GM12878 (cell line): ENCODE measurements around the gene HHAT. TPM values are rescaled to one million over a fixed set of nuclear protein-coding genes. Genes with fewer than 3 reads are reported as not detected.

Experiments used
- ATAC-seq: fragments of 200-7000 bp; cut with Tn5 transposase; 3 replicates; pipeline ENCODE4 v1.9.1; 2020; ENCODE audit warnings: mild to moderate bottlenecking, moderate library complexity
- BruUV-seq: library from RNA; stranded (reverse); fragments of 400-500 nt; replicated peaks from 2 replicates; lab custom pipeline; 2021; lab: Mats Ljungman, UMichigan
- CTCF ChIA-PET: fragments of 300-600 bp; sonication (Branson Sonifier 250); formaldehyde crosslinking; extraction: SDS; loops from one replicate; lab custom pipeline; 2021; ENCODE audit warnings: inconsistent platforms; lab: Yijun Ruan, JAX
- POLR2A ChIA-PET: fragments of 350-600 bp; formaldehyde crosslinking; extraction: SDS; loops from one replicate; lab custom pipeline; 2021; ENCODE audit warnings: inconsistent platforms; lab: Charles Lee
- RAD21 ChIA-PET: fragments of 300-600 bp; sonication (Branson Sonifier 250); formaldehyde crosslinking; loops from one replicate; lab custom pipeline; 2023; ENCODE audit warnings: antibody characterized with exemption; ENCODE audit not compliant: unreplicated experiment; lab: Charles Lee
- SMC1A ChIA-PET: fragments of 300-600 bp; sonication (Branson Sonifier 250); formaldehyde crosslinking; loops from one replicate; lab custom pipeline; 2023; ENCODE audit not compliant: unreplicated experiment, uncharacterized antibody; lab: Charles Lee
- DNase-seq: peaks from one replicate; pipeline ENCODE4 v3.0.0-alpha.2; 2011; ENCODE audit warnings: low read depth, low spot score
- FAIRE-seq: peaks from 3 replicates; lab custom pipeline; 2011; peaks lifted over from hg19 to GRCh38; lab: Jason Lieb, UNC
- H2AFZ ChIP-seq: 2 replicates; pipeline ENCODE4 v1.6.0; 2011; ENCODE audit warnings: low read depth, low read length, control low read depth; ENCODE audit not compliant: control insufficient read depth
- H3K27ac ChIP-seq: 2 replicates; pipeline ENCODE4 v1.5.1; 2011; ENCODE audit warnings: control low read depth; ENCODE audit not compliant: control insufficient read depth, insufficient read depth
- H3K27me3 ChIP-seq, 2 experiments: replicated peaks in 1 of 2; 2 replicates each; pipeline versions ENCODE4 v1.6.0 to v1.6.1; 2011; ENCODE audit warnings: low read length in 1 of 2; ENCODE audit not compliant: control insufficient read depth in 2 of 2, insufficient read depth in 2 of 2
- H3K36me3 ChIP-seq, 2 experiments: 2 replicates each; pipeline ENCODE4 v1.5.1; 2011; ENCODE audit warnings: low read length in 1 of 2; ENCODE audit not compliant: control insufficient read depth in 2 of 2, insufficient read depth in 2 of 2
- H3K4me1 ChIP-seq: 2 replicates; pipeline ENCODE4 v1.6.1; 2011; ENCODE audit warnings: mild to moderate bottlenecking, low read length, moderate library complexity, mixed read lengths; ENCODE audit not compliant: control insufficient read depth, insufficient read depth
- H3K4me2 ChIP-seq: 2 replicates; pipeline ENCODE4 v1.6.0; 2011; ENCODE audit warnings: control low read depth; ENCODE audit not compliant: control insufficient read depth, insufficient read depth
- H3K4me3 ChIP-seq: fragments of 200-600 bp; sonication (generic); 2 replicates; pipeline ENCODE4 v1.5.1; 2016
- H3K79me2 ChIP-seq: 2 replicates; pipeline ENCODE4 v1.6.0; 2011; ENCODE audit warnings: low read length; ENCODE audit not compliant: control insufficient read depth, insufficient read depth
- H3K9ac ChIP-seq: 2 replicates; pipeline ENCODE4 v1.8.0; 2011; ENCODE audit warnings: low read length, control low read depth, mixed read lengths; ENCODE audit not compliant: control insufficient read depth, insufficient read depth
- H3K9me3 ChIP-seq: replicated peaks from 3 replicates; pipeline ENCODE4 v1.5.1; 2011; ENCODE audit warnings: mild to moderate bottlenecking, low read length; ENCODE audit not compliant: control insufficient read depth, insufficient read depth
- H4K20me1 ChIP-seq: 2 replicates; pipeline ENCODE4 v1.6.0; 2011; ENCODE audit not compliant: control insufficient read depth, insufficient read depth
- CTCF ChIP-seq, 3 experiments: IDR thresholded peaks in 2 of 3; conservative IDR thresholded peaks in 1 of 3; 2 replicates each; pipeline ENCODE4 v1.5.1; 2011; ENCODE audit warnings: low read depth in 3 of 3, low read length in 3 of 3, mild to moderate bottlenecking in 3 of 3, control low read depth in 2 of 3, moderate library complexity in 2 of 3, inconsistent platforms in 1 of 3, mixed read lengths in 1 of 3; ENCODE audit not compliant: control insufficient read depth in 2 of 3, insufficient read depth in 1 of 3; ENCODE audit errors: extremely low read depth in 1 of 3
- POLR2AphosphoS5 ChIP-seq: IDR thresholded peaks from 2 replicates; pipeline ENCODE4 v1.6.1; 2011; ENCODE audit warnings: mild to moderate bottlenecking, low read length, inconsistent platforms
- RAD51 ChIP-seq: fragments of 450-650 bp; IDR thresholded peaks from 2 replicates; pipeline ENCODE4 v1.6.1; 2016; ENCODE audit warnings: moderate library complexity, mild to moderate bottlenecking, inconsistent platforms
- SIN3A ChIP-seq: IDR thresholded peaks from 2 replicates; pipeline ENCODE4 v1.6.1; 2012; ENCODE audit warnings: low read depth, low read length, improper control_type of control experiment
- SIX5 ChIP-seq: IDR thresholded peaks from 2 replicates; pipeline ENCODE4 v1.6.1; 2011; ENCODE audit warnings: mild to moderate bottlenecking, low read depth, low read length, moderate library complexity; ENCODE audit not compliant: severe bottlenecking
- ZSCAN29 ChIP-seq: fragments of 450-650 bp; IDR thresholded peaks from 2 replicates; pipeline ENCODE4 v1.6.1; 2017; ENCODE audit warnings: mild to moderate bottlenecking, moderate library complexity
- ZZZ3 ChIP-seq: IDR thresholded peaks from 2 replicates; pipeline ENCODE4 v1.6.1; 2011; ENCODE audit warnings: low read depth; ENCODE audit not compliant: control insufficient read depth, insufficient read length
- WGBS: methylation state at CpG from one replicate; pipeline ENCODE4 v1.1.6; 2016; ENCODE audit warnings: low lambda C conversion rate; ENCODE audit not compliant: insufficient replicate concordance, insufficient coverage; ENCODE audit errors: missing lambda C conversion rate; 5-methylcytosine and 5-hydroxymethylcytosine counted together
- in situ Hi-C: fragments of 300-500 bp; cut with MboI; formaldehyde crosslinking; loops from 9 replicates; pipeline ENCODE4 v1.14.3; 2018; ENCODE audit warnings: mixed read lengths
- intact Hi-C: fragments of 100-400 bp; cut with micrococcal nuclease; formaldehyde crosslinking; loops from one replicate; pipeline ENCODE4 v1.14.2; 2022; ENCODE audit not compliant: unreplicated experiment
- polyA plus RNA-seq, 11 experiments: library from polyadenylated mRNA; depleted of rRNA in 4 of 11; unstranded in 6 of 11; stranded (reverse) in 5 of 11; fragments of >200 nt; fragmentation: Nextera tagmentation in 4 of 11; fragmentation: Illumina TruSeq in 1 of 11; extraction: Ambion mirVana in 4 of 11; extraction: Trizol in 1 of 11; gene quantifications; 1 replicate in 1 of 11; 2 replicates in 10 of 11; pipeline versions ENCODE4 v1.2.1 to v1.2.3, GENCODE V29; 2011 to 2016; ENCODE audit warnings: inconsistent platforms in 2 of 11, missing spikeins in 2 of 11, low read depth in 1 of 11
- total RNA-seq, 4 experiments: library from RNA; depleted of rRNA in 3 of 4; stranded (reverse); fragments of >200 nt in 3 of 4; fragmentation: Illumina TruSeq in 1 of 4; extraction: Trizol in 1 of 4; gene quantifications; 2 replicates each; pipeline versions ENCODE4 v1.2.1 to v1.2.3, GENCODE V29; 2013 to 2021
- TF ChIP-seq, protein P1 (sequence below): fragments of 450-650 bp; IDR thresholded peaks from 2 replicates; pipeline ENCODE4 v1.6.1; 2018; ENCODE audit warnings: borderline replicate concordance, mild to moderate bottlenecking; ENCODE audit not compliant: partially characterized antibody
- TF ChIP-seq, protein P2 (sequence below): fragments of 450-650 bp; IDR thresholded peaks from 2 replicates; pipeline ENCODE4 v1.6.1; 2017; ENCODE audit warnings: low read depth, mild to moderate bottlenecking, moderate library complexity

Gene HHAT
- total and polyA plus RNA-seq, 10 of the 15 experiments (the other 5 are each of a cell fraction or from before 2014, with no cell fraction given) = 1.2 to 37.6 (median 2.6) TPM

- no peak overlapping the region for H3K4me3 ChIP-seq
- no peaks in the 10 kb centered on the region for H3K36me3 ChIP-seq
- SMC1A ChIA-PET = no interaction called here
- intact Hi-C loops = no loop called here
- no TSS peak for BruUV-seq
- POLR2A ChIA-PET = no interaction called here
- CTCF ChIA-PET = no interaction called here
- ATAC-seq (no peak), DNase-seq (no peak), FAIRE-seq (no peak)
- TF ChIP-seq ZZZ3 = no peak
- no peak for TF ChIP-seq POLR2AphosphoS5
- TF ChIP-seq, protein P1, sequence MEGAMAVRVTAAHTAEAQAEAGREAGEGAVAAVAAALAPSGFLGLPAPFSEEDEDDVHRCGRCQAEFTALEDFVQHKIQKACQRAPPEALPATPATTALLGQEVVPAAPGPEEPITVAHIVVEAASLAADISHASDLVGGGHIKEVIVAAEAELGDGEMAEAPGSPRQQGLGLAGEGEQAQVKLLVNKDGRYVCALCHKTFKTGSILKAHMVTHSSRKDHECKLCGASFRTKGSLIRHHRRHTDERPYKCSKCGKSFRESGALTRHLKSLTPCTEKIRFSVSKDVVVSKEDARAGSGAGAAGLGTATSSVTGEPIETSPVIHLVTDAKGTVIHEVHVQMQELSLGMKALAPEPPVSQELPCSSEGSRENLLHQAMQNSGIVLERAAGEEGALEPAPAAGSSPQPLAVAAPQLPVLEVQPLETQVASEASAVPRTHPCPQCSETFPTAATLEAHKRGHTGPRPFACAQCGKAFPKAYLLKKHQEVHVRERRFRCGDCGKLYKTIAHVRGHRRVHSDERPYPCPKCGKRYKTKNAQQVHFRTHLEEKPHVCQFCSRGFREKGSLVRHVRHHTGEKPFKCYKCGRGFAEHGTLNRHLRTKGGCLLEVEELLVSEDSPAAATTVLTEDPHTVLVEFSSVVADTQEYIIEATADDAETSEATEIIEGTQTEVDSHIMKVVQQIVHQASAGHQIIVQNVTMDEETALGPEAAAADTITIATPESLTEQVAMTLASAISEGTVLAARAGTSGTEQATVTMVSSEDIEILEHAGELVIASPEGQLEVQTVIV = no peak
- no peak for TF ChIP-seq CTCF (IDR thresholded peaks at IDR 0.05 in 2 of 3, conservative IDR thresholded peaks at IDR 0.05 in 1 of 3; ENCODE audit: control insufficient read depth in 2 of 3, extremely low read depth in 1 of 3, insufficient read depth in 1 of 3, low read depth in 3 of 3, low read length in 3 of 3)
- TF ChIP-seq ZSCAN29 = no peak
- TF ChIP-seq, protein P2, sequence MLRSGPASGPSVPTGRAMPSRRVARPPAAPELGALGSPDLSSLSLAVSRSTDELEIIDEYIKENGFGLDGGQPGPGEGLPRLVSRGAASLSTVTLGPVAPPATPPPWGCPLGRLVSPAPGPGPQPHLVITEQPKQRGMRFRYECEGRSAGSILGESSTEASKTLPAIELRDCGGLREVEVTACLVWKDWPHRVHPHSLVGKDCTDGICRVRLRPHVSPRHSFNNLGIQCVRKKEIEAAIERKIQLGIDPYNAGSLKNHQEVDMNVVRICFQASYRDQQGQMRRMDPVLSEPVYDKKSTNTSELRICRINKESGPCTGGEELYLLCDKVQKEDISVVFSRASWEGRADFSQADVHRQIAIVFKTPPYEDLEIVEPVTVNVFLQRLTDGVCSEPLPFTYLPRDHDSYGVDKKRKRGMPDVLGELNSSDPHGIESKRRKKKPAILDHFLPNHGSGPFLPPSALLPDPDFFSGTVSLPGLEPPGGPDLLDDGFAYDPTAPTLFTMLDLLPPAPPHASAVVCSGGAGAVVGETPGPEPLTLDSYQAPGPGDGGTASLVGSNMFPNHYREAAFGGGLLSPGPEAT = no peak
- TF ChIP-seq SIN3A = no peak
- TF ChIP-seq SIX5 = no peak
- TF ChIP-seq RAD51 = no peak
- no peaks in the 10 kb centered on the region for H3K4me1 ChIP-seq
- H4K20me1 ChIP-seq = no peaks in the 10 kb centered on the region
- no peak overlapping the region for H3K27ac ChIP-seq
- H3K27me3 ChIP-seq = no peaks in the 10 kb centered on the region
- no peak overlapping the region for H2AFZ ChIP-seq
- RAD21 ChIA-PET = no interaction called here
- H3K79me2 ChIP-seq = no peaks in the 10 kb centered on the region
- WGBS = 51% methylated on average over 5 of the region's 5 CpGs
- H3K9me3 ChIP-seq = no peaks in the 10 kb centered on the region
- H3K9ac ChIP-seq = no peak overlapping the region
- in situ Hi-C loops = no loop called here
- H3K4me2 ChIP-seq = no peak overlapping the region
Observed at GRCh38 chr1:210641582-210641981, 312.9 kb downstream of the HHAT start.
